GM19438 (cell line): ENCODE data around the gene NUCKS1.
"Not testable (repeated sequence)": the region's sequence is repeated elsewhere in the genome, so short reads cannot be mapped to it uniquely, and the experiment has no call there.

ENCODE experiments used
- ATAC-seq: cut with Tn5 transposase; IDR thresholded peaks from one replicate; pipeline ENCODE4 v1.9.1; 2021; ENCODE audit warnings: low read depth; ENCODE audit not compliant: unreplicated experiment

Gene NUCKS1

GRCh38 chr1:205735218-205735617, 14.8 kb downstream of the NUCKS1 start:
- ATAC-seq = no peak

- ATAC-seq = no peak
These were observed 16.4 kb downstream of the NUCKS1 start for GRCh38 chr1:205733438-205734175.

GRCh38 chr1:205729945-205730610, 19.9 kb downstream of the NUCKS1 start:
- no peak for ATAC-seq

DNA sequence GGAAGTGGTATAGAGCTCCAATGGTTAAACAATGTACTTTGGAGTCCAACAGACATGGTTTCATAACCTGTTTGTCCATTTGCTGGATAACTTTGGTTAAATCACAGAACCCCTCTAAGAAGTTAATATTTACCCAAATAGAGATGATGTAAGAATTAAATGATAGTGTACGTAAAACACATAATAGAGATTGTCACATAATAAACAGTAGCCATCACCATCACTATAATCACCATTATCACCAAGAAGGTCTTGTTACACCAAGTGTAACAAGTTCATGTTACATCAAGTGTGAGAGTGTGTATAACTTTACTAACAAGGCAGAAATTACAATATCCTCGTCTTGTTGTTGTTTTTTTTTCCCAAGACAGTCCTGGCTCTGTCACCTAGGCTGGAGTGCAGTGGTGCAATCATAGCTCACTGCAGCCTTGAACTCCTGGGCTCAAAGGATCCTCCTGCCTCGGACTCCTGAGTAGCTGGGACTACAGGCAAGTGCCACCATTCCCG, 23.3 kb downstream of the NUCKS1 start:
- ATAC-seq = no peak

- no peak for ATAC-seq
These were observed 24.5 kb downstream of the NUCKS1 start for GRCh38 chr1:205725514-205725913.

DNA sequence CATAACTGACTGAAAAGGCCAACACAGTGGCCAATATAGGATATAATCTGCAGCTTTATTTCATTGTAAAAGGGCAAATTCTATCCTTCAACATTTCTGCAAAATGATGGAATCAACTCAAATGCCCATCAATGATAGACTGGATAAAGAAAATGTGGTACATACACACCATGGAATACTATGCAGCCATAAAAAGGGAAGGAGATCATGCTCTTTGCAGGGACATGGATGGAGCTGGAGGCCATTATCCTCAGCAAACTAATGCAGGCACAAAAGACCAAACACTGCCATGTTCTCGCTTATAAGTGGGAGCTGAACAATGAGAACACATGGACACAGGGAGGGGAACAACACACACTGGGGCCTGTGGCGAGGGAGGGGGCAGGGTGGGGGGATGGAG, 29.2 kb downstream of the NUCKS1 start:
- ATAC-seq = not testable (repeated sequence)

GRCh38 chr1:205719762-205720161, 30.2 kb downstream of the NUCKS1 start:
- no peak for ATAC-seq

DNA sequence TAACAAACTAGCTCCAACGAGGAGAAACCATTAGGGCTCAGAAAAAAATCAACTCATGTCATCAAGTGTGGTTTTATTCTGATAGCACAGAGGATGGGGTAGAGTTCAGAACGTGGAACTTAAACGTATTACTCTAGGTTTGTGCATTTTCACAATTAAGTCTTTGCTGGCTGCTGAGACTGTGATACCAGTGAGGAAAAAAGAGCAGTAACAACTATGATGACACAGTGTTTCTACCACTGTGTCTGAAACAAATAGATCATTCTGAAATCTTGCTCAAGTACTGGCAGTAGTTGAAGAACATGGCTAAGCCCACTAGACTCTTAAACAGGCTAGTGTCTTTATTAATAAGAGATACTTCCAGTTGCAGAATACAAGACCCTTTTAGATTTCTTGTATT, 31.0 kb downstream of the NUCKS1 start:
- ATAC-seq = no peak

- no peak for ATAC-seq
These were observed 33.4 kb downstream of the NUCKS1 start for GRCh38 chr1:205716371-205717132.

- ATAC-seq = no peak
These were observed 34.4 kb downstream of the NUCKS1 start for GRCh38 chr1:205715628-205716027.

DNA sequence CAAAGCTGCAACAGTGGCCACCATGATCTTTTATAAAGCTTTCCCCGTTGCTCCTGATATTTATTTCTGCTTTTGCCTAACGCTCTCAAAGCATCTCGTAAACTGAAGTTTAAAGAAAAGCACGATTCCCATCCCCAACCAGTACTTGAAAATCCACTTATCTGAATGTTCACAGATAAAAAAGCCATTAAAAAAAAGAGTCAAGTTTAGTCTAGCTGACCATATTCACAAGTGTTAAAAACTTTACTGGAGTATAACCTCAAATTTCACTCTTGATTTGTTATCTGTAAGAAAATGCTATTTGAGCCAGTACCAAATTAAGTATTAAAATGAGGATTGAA, 35.1 kb downstream of the NUCKS1 start:
- ATAC-seq = no peak

DNA sequence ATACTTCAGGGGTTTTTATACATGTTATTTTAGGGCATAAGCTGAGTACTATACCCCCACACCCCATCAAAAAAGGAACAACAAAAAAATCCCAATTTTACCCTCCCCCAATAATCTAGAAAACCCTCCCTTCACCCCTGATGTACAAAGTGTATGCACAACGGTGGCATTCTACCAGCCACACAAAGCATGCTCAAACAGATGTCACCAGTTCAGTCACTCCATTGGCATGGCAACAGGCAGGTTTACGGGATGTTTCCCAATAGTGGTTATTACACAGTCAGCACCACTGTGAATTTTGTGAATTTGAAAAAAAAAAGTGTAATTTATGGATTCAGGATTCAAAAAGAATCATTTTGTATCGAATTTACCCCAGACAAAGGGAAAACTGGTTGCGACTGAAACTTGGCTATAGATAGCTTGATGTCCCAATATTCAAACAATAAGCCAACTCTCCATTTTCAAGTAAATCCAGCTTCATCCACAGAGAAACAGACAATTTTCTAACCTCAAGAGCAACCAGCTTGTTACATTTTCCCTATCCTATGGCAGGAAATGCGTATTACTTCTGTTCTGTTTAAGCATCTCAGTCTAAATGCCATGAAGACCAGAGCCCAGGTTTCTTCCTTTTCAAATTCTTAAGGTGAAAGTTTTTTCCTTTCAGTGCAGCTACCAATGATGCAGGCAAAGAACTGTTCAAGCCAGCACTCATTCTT, 35.6 kb downstream of the NUCKS1 start:
- ATAC-seq = no peak

DNA sequence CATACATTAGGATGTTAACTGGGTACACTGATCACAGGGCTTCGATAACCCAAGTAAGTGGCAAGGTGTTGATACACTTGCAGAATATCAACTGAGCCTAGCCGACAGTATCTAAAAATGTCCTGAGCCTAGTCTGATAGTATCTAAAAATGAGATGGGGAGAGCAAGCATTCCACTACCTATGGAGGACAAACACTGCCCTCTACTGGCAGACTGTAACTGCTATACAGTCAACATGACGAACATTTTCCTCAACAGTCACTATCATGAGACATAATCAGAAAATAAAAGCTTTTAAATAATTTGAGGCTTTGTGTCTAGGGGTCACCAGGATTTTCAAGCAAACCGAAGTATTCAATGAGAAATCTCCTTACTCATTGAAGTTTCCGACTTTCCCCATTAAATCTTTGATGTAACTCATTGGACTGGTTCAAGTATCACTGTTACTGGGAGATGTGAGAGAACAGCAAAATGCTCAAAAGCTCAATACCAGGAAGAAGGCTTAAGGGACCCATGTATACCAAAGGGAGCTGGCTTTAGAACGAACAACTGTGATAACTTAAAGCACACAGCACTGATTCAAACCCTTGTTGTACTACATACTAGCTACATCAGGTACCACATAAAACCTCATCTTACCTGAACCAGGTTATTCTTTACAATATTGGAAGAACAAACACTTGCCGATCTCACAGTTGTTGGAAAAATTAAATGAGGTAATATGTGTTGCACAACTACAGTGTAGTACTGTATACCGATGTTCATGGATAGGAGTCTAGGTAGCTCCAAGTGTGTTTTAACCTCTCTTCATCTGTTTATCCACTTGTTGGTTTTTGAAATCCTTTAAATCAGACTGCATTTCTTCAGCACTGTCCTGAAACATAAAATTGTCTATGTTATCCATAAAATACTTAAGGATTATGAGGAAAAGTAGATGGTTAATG, 38.6 kb downstream of the NUCKS1 start:
- no peak for ATAC-seq

DNA sequence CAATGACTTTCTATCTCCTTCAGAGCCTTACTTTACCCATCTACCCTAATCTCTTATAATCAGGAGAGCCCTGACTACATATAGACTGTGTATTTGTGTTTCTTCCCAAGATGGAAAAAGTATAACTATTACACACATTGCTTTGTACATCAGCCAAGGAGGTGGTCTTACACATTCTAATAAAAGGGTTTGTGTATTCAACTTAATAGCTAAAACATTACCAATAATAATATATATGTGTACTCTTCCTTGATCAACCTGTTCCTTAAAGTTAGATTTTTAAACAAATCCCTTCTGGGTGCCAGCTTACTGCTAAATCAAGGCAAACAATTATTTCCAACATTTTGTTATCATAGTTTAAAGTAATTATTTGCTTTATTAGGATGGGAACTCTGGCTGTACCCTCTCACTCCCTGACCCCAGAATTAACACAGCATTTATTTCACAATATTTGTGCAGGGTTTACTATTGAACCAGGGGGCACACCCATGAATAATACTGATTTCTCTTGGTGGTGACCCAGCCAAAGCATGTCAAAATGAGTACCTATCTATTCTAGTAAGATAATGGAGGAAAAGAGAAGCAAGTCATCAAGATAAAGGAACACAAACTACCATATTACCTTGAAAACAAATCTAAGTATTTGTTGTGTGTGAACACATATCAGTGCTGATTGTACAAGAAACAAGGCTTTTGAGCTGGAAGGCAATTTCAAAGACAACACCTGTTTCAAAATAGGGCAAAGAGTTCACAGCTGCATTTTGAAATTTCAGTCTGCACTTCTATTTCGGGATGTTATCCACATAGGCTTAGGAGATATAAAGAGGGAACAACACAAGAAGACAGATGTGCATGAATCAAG, 39.5 kb downstream of the NUCKS1 start:
- no peak for ATAC-seq

GRCh38 chr1:205709640-205710039, 40.3 kb downstream of the NUCKS1 start:
- no peak for ATAC-seq

GRCh38 chr1:205709059-205709398, 41.0 kb downstream of the NUCKS1 start:
- ATAC-seq = no peak

DNA sequence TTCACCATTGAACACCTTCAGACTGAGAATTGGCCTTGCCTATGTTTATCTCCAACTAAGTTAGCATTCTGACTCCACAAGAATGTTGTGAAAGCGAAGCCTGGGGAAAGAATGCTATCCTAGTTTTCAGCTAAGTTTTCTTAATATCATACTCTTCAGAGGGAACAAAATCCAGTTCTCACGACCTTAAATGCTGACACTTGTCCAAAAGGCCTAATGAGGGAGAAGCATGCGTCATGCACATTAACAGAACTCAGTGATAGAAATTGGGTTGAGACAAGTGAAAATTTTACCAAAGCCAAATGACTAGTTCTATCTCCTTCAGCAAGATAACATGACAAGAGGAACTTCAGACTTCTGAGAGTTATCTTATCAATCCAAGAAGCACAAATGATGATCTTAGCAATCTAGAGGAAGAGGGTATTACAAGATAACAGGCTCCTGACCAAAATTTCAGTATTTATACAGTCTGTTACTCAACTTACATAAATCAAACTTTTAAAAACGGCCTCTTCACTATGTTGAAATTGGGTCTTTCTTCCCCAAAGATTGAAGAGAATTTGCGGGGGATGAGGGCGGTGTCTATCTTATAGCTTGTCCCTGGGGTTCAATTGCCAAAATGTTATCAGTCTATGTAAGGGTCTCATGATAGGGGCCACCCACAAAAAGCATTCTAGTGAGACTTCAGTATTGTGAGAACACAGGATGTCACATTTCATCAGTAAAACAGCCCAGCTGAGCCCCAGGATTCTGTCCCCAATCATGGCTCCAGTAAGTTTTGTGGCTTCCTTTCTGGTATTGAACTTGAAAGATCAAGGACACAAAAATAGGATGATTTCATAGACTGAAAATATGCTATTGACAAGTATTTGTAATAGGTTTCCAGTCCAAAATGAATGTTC, 43.1 kb downstream of the NUCKS1 start:
- no peak for ATAC-seq

- ATAC-seq = no peak
These were observed 45.1 kb downstream of the NUCKS1 start for GRCh38 chr1:205704903-205705302.
